ENCODE measurements around the gene SKP1. TPM values are rescaled to one million over a fixed set of nuclear protein-coding genes. Genes with fewer than 3 reads are reported as not detected.
"Not testable (repeated sequence)": the region's sequence is repeated elsewhere in the genome, so short reads cannot be mapped to it uniquely, and the experiment has no call there.

SKP1 gene
- polyA plus RNA-seq, 1 of the 3 experiments (the other 2 are of a cell fraction), result 407 TPM

DNA sequence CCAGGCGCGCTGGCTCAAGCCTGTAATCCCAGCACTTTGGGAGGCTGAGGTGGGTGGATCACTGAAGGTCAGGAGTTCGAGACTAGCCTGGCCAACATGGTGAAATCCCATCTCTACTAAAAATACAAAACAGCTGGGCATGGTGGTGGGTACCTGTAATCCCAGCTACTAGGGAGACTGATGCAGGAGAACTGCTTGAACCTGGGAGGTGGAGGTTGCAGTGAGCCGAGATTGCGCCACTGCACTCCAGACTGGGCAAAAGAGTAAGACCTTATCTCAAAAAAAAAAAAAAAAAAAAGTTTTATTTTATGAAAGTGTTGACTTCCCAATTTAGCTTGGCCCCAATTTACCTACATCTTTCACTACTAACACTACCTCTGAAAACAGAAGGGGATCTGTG is 44.9 kb upstream of the SKP1 start:
- H3K9me2 ChIP-seq; H3K4me2 ChIP-seq; H3K27ac ChIP-seq (ENCODE audit: low read depth in 2 of 2, low read length in 1 of 2); H3K27me3 ChIP-seq (ENCODE audit: insufficient read depth); H3K36me3 ChIP-seq (replicated peaks in 1 of 2; ENCODE audit: control insufficient read depth in 1 of 2, insufficient read depth in 2 of 2, low read length in 1 of 2); H3K4me3 ChIP-seq (ENCODE audit: low read depth in 2 of 2, low read length in 1 of 2); H3K9me3 ChIP-seq; POLR2A ChIA-PET; H3K9ac ChIP-seq; H2AFZ ChIP-seq (ENCODE audit: low read depth); DNase-seq: not testable (repeated sequence)
- Histone ChIP-seq H3K4me1 (ENCODE audit: control insufficient read depth in 1 of 2, insufficient read depth in 2 of 2, low read depth in 1 of 2, low read length in 1 of 2) (peaks cover 4 to 15% of the 10 kb centered on the region in 2 experiments; a peak in 3 of 4 replicates), H3K79me2 (ENCODE audit: insufficient read depth) (peaks cover 96% of the 10 kb centered on the region), H3F3A (replicated peaks; ENCODE audit: insufficient read depth) (peaks cover 29% of the 10 kb centered on the region), H4K20me1 (ENCODE audit: insufficient read depth) (peaks cover 86% of the 10 kb centered on the region)
- 96% methylated on average over 5 of the region's 5 CpGs for WGBS (ENCODE audit: low lambda C conversion rate)
- CTCF ChIA-PET, result interaction anchor here (0.9 kb wide), 1 partner anchor 68 kb away, joined by 3 read pairs; no protein-coding TSS in a partner anchor

DNA sequence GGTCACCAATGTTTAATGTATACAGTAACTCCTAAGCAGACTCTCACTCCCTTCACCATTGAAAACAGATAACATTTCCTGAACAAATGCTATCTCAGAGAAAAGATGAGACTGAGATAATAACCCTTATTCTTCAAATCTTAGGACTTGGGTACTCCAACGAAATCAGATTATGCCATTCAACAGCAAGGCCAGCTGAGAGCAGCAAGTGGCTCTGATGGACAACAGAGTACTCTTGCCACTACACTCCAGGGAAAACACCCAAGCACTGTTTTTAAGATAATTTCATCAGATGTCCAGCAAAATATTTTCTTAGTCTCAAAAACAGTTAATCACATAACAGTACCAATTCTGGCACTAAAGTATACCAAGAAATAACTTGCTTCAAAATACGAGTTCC is 39.0 kb upstream of the SKP1 start:
- DNase-seq, result no peak
- H3K9ac ChIP-seq, result no peak overlapping the region
- no peak overlapping the region for H3K4me3 ChIP-seq (ENCODE audit: low read depth in 2 of 2, low read length in 1 of 2)
- H3K79me2 ChIP-seq (ENCODE audit: insufficient read depth), result peaks cover 100% of the 10 kb centered on the region
- TF ChIP-seq MXI1 (IDR thresholded peaks at IDR 0.05; ENCODE audit: low read depth, low read length), result no peak
- ChIA-PET CTCF (interaction anchor here (1.2 kb wide), 1 partner anchor 32 kb away, joined by 3 read pairs; no protein-coding TSS in a partner anchor), POLR2A (interaction anchor here (0.6 kb wide), 1 partner anchor 72 kb away, joined by 3 read pairs; no protein-coding TSS in a partner anchor)
- WGBS (ENCODE audit: low lambda C conversion rate), result 95% methylated on average over 2 of the region's 2 CpGs
- peaks cover 32% of the 10 kb centered on the region for H3F3A ChIP-seq (replicated peaks; ENCODE audit: insufficient read depth)
- H3K27ac ChIP-seq (ENCODE audit: low read depth in 2 of 2, low read length in 1 of 2), result no peak overlapping the region
- H3K27me3 ChIP-seq (ENCODE audit: insufficient read depth), result no peaks in the 10 kb centered on the region
- no peaks in the 10 kb centered on the region for H3K9me2 ChIP-seq
- H4K20me1 ChIP-seq (ENCODE audit: insufficient read depth), result peaks cover 100% of the 10 kb centered on the region
- H3K4me2 ChIP-seq, result no peak overlapping the region
- peaks cover 9% of the 10 kb centered on the region; the same call in 1 of the 2 replicates for H3K9me3 ChIP-seq
- peaks cover 3 to 24% of the 10 kb centered on the region in 2 experiments for H3K36me3 ChIP-seq (replicated peaks in 1 of 2; ENCODE audit: control insufficient read depth in 1 of 2, insufficient read depth in 2 of 2, low read length in 1 of 2)
- no peak overlapping the region for H2AFZ ChIP-seq (ENCODE audit: low read depth)
- no peaks in the 10 kb centered on the region; a peak in 1 of 4 replicates for H3K4me1 ChIP-seq (ENCODE audit: control insufficient read depth in 1 of 2, insufficient read depth in 2 of 2, low read depth in 1 of 2, low read length in 1 of 2)

DNA sequence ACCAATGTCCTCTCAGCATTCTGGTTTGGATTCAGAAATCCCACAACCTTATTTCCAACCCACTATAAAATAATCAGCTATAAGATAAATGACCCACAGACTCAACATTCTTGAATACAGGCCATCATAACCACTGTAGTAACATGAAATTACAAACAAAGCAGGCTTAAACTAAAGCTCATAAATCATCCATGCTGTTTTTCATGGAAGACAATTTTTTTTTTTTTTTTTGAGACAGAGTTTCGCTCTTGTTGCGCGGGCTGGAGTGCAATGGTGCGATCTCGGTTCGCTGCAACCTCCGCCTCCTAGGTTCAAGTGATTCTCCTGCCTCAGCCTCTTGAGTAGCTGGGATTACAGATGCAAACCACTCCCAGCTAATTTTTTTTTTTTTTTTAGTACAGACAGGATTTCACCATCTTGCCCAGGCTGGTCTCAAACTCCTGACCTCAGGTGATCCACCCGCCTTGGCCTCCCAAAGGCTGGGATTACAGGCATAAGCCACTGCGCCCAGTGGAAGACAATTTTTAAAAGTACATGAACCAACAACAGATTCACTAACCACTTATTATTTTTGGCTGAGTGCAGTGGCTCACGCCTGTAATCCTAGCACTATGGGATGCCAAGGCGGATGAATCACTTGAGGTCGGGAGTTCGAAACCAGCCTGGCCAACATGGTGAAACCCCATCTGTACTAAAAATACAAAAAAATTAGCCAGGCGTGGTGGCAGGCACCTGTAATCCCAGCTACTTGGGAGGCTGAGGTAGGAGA is 34.7 kb upstream of the SKP1 start:
- peaks cover 100% of the 10 kb centered on the region for H3K79me2 ChIP-seq (ENCODE audit: insufficient read depth)
- H3F3A ChIP-seq (replicated peaks; ENCODE audit: insufficient read depth), result peaks cover 29% of the 10 kb centered on the region
- H3K9me2 ChIP-seq; H3K4me1 ChIP-seq (ENCODE audit: control insufficient read depth in 1 of 2, insufficient read depth in 2 of 2, low read depth in 1 of 2, low read length in 1 of 2); DNase-seq; H2AFZ ChIP-seq (ENCODE audit: low read depth); H3K4me3 ChIP-seq (ENCODE audit: low read depth in 2 of 2, low read length in 1 of 2); H3K9me3 ChIP-seq; H3K9ac ChIP-seq; H3K4me2 ChIP-seq; H3K27ac ChIP-seq (ENCODE audit: low read depth in 2 of 2, low read length in 1 of 2); H3K27me3 ChIP-seq (ENCODE audit: insufficient read depth): not testable (repeated sequence)
- peaks cover 0 to 24% of the 10 kb centered on the region in 2 experiments for H3K36me3 ChIP-seq (replicated peaks in 1 of 2; ENCODE audit: control insufficient read depth in 1 of 2, insufficient read depth in 2 of 2, low read length in 1 of 2)
- WGBS (ENCODE audit: low lambda C conversion rate), result 93% methylated on average over 14 of the region's 14 CpGs
- peaks cover 100% of the 10 kb centered on the region for H4K20me1 ChIP-seq (ENCODE audit: insufficient read depth)
- ChIA-PET CTCF (interaction anchor here (1.1 to 5.5 kb wide), 4 partner anchors 14 to 78 kb away, joined by 4 to 16 read pairs (median 4); no protein-coding TSS in a partner anchor), POLR2A (interaction anchor here (0.8 kb wide), 1 partner anchor 14 kb away, joined by 3 read pairs; no protein-coding TSS in a partner anchor)
